ENCODE results near the gene ZNF544.

Gene ZNF544

GRCh38 chr19:58228585-58229254 lies at the start of gene ZNF544:
ZNF544 (plus strand) TSS chr19:58228914; CDS start chr19:58244024, 15,110 bp downstream.
- peak; percentile 90 for DNase-seq (ENCODE audit: low spot score)

DNA sequence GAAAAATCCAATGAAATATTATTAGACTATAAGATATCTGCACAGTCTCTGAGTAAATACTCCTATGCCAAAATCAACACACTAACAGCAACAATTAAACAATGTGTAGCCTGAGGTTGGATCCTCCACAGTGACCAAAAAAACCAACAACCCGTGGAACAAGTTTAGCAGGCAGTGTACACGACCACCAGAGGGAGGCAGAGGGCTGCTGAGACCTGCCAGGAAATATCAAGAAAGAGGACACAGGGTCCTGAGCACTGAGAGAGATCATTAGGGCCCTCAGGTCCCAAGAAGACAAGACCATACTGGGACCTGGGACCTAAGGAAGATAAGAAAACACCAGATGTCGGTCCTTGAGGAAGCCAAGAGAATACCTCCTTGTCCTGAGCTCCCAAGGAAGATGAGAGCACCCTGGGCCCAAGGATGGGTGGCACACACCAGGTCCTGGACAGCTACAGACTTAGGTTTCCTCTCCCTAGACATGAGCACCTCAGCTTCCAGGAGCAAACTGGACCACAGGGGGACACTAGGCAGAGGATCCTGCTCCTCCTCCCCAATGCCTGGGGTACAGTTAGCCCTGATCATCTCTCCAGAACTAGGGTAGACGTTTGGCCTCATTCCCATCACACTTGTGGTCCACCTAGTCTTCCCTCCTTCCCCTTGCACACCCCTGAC lies 46.7 kb upstream of the ZNF544 start:
- DNase-seq (ENCODE audit: low spot score), result no peak

DNA sequence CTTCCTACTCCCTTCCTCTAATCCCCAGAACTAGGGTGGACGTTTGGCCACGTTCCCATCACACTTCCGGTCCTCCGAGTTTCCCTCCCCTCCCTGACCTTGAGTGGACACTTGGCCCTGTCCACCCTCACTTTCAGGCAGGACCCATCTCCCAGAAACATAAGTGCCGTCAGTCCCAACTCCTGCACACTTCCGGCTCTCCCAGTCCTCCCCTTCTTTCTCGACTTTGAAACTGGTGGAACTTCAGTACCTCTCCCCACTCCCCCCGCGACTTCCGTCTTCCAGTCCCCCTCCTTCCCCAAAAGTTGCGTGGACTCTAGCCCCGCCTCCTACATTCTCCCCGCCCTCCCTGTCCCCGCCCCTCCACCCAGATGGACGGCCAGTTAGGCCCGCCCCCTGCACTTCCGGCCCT lies 46.1 kb upstream of the ZNF544 start:
- DNase-seq (ENCODE audit: low spot score), result no peak

- DNase-seq (ENCODE audit: low spot score), result peak; percentile 96
Measured at GRCh38 chr19:58182989-58183816, 45.5 kb upstream of the ZNF544 start, which contains the start of gene ZNF274. ZNF274 (plus strand) TSS chr19:58183061; CDS start chr19:58183966, 905 bp downstream.

GRCh38 chr19:58183817-58184215 lies 44.9 kb upstream of the ZNF544 start:
- no peak for DNase-seq (ENCODE audit: low spot score)

DNA sequence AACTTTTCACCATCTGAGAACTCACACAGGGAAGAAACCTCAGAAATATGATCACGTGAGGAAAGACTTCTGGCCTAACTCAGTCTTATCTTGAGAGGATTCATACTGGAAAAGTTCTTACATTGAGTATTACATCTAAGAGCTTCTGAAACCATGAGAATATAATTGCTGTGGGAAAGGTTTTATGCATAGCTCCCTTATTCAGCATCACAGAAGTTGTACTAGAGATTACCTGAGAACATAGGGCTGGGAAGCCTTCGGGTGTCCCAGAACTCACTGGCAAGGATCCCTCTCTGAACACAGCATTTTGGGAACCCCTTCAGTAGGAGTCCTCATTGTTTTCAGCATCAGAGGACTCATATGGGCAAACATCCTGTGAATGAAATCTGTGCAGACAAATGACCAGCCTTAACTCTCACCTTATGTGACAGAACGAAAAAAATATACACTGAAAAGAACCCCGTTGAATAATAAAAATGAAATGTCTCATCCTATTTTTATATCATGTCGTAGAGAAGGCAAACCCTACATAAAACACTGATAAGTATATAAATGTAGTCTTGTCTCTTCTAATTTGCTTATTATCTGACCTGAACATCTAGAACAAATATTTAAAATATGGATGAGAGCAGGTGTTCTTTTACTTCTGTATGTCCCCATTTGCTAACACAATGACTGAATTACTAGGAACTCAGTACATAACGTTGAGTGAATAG lies 31.7 kb upstream of the ZNF544 start:
- no peak for DNase-seq (ENCODE audit: low spot score)

GRCh38 chr19:58203814-58204475 lies 24.8 kb upstream of the ZNF544 start:
- DNase-seq (ENCODE audit: low spot score), result no peak

GRCh38 chr19:58204566-58204965 lies 24.1 kb upstream of the ZNF544 start:
- DNase-seq (ENCODE audit: low spot score), result no peak

- no peak for DNase-seq (ENCODE audit: low spot score)
Measured at GRCh38 chr19:58209577-58209976, 19.1 kb upstream of the ZNF544 start.

DNA sequence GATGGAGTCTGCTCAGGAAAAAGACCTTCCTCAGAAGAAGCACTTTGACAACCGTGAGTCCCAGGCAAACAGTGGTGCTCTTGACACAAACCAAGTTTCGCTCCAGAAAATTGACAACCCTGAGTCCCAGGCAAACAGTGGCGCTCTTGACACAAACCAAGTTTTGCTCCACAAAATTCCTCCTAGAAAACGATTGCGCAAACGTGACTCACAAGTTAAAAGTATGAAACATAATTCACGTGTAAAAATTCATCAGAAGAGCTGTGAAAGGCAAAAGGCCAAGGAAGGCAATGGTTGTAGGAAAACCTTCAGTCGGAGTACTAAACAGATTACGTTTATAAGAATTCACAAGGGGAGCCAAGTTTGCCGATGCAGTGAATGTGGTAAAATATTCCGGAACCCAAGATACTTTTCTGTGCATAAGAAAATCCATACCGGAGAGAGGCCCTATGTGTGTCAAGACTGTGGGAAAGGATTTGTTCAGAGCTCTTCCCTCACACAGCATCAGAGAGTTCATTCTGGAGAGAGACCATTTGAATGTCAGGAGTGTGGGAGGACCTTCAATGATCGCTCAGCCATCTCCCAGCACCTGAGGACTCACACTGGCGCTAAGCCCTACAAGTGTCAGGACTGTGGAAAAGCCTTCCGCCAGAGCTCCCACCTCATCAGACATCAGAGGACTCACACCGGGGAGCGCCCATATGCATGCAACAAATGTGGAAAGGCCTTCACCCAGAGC lies 16.2 kb upstream of the ZNF544 start:
- DNase-seq (ENCODE audit: low spot score), result no peak

GRCh38 chr19:58213075-58213369 lies 15.7 kb upstream of the ZNF544 start:
- no peak for DNase-seq (ENCODE audit: low spot score)

GRCh38 chr19:58217069-58217481 lies 11.6 kb upstream of the ZNF544 start:
- DNase-seq (ENCODE audit: low spot score), result no peak

- no peak for DNase-seq (ENCODE audit: low spot score)
Measured at GRCh38 chr19:58217607-58218391, 10.9 kb upstream of the ZNF544 start.

- DNase-seq (ENCODE audit: low spot score), result no peak
Measured at GRCh38 chr19:58218899-58219298, 9.8 kb upstream of the ZNF544 start.

DNA sequence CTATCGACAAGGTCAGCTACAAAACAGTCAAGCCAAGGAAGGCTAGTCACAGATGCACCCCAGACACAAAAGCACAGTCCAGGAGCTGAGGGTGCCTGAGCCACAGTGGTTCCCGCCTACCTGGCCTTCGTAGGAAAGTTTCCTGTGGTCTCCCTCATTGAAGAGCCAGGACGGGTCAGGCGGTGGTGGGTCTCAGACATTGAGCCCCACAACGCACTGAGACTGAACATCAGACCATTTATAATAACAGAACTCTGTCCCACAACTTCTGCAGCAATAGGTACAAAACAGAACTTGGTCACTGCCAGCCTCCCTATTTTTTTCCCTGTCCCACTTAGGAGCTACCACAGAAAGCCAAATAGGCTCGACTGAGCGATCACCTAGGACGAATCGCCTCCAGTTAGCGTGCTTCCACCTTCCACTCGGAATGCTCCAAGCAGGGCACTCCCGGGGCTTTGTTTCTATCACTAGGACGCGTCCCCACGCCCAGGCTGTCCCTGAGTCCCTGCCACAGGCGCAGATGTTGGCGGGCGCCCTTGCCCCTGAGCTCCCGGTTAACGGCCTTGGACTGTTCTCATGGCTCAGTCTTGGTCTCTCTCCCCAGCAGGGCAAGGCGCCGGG lies 640 bp upstream of the ZNF544 start:
- DNase-seq (ENCODE audit: low spot score), result no peak

GRCh38 chr19:58229255-58229639 lies 533 bp downstream of the ZNF544 start:
- DNase-seq (ENCODE audit: low spot score), result peak; percentile 50

DNA sequence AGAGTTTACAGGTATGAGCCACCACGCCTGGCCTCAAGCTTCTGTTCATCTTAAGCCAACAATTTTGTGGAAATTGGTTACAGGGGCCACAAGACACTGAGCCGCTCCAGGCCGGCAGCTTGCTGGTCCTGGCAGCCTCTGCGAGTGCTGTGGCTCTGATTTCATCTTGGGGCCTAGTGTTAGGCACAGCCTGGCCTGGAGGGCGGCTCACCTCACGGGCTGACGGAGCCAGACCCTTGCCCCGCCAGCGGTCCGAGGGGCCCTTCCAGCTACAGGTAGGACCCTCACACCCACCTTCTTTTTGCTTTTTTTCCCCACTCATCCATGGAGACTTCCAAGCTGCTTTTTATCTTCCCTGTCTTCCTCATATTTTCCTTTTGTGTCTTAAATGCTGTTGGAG lies 8.6 kb downstream of the ZNF544 start:
- no peak for DNase-seq (ENCODE audit: low spot score)

DNA sequence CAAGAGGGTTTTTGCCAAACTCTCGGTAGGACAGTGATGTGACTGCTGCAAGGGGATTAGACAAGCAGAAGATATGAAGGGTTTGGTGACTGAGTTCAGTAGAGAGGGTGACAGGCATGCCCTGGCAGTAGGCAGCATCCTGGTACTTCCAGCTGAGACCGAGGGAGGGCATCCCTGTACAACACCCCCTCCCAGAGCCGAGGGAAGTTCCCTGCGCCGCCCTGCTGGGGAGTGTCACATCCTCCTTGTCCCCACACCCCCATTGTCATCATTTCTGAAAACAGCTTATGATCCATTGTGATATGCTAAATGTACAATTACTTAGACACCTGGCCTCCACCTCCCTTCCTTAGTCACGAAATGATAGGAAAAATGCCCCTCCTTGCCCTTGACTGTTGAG lies 14.6 kb downstream of the ZNF544 start:
- DNase-seq (ENCODE audit: low spot score), result no peak

GRCh38 chr19:58248886-58249285 lies 20.2 kb downstream of the ZNF544 start:
- DNase-seq (ENCODE audit: low spot score), result no peak

Measured in AG08396 (cell line).